ENCODE results near the gene BMF.
"Not testable (repeated sequence)": the region's sequence is repeated elsewhere in the genome, so short reads cannot be mapped to it uniquely, and the experiment has no call there.

BMF gene

DNA sequence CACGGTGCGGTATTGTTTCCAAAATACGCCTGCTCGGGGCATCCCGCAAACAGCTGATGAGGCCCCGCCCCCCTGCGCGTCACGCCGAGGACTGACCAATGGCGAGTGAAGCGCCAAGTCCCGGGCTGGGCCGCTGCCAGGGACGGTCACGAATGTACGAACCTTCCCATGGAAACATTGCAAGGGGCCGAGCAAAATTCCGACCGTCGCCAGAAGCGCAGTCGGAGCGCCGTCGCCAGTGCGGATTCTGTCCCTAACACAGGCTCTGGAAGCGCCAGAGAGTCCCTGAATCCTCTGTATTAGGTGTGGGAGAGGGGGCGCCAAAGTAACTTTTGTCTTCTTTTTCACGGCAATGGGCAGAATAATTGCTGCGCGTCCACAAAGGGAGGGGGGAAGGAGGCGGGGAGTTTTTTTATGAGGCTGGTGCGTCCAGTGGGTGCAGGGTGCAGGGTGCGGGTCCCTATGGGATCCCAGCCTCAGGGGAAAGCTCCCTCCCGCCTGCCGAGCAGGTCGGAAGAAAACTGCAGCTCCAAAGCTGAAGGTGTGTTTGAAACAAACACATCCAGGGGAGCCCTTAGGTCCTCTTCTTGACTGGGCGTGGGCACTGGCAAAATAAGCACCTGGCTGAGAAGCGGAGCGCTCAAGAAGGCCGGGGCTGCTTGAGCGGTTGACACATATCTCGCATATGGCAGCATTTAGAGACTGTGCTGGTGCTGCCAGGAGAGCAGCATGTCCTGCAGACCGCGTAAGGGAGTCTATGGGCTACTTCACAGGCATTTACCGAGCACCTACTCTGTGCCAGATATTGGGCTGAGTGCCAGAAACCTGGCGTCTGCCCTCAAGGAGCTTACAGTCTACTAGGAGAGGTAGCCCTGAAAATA, at the start of gene BMF:
Gene BMF (minus strand): TSS at position 25 of the 881 bp plus-strand sequence. CDS start 2,793 bp downstream, outside the sequence.
- DNase-seq = peak; percentile 85

- no peak for DNase-seq
These were observed 49.2 kb upstream of the BMF start for GRCh38 chr15:40157778-40158447.

DNA sequence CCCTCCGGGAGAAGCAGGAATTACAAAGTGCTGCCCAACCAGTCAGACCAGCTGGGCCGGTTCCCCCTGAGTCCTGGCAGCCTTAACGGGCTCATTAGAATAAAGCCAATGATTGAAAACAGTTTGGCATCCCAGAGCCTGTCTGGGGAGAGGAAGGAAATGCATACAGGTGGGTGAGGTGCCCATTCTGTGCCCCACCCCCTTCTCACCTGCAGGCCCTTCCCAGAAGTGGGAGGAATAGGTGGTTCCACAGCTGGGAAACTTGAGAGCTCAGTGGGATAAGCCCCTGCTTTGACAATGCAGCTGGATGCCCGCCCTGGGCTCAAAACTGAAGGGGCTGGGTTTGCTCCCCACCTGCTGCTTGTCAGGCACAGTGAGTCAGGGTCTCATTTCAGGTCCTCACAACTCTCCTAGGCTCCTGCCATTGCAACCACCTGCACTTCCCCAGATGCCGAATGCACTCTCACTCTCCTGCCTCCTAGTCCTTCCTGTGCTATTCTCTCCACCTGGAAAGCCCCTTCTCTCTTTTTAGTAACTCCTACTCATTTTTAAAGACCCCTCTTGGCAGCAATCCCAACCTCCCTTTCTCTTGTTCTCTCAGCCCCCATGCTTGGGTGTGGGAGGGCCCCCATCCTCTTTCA, 46.7 kb upstream of the BMF start:
- peak; percentile 82 for DNase-seq

GRCh38 chr15:40154821-40155220, 46.1 kb upstream of the BMF start:
- DNase-seq = not testable (repeated sequence)

DNA sequence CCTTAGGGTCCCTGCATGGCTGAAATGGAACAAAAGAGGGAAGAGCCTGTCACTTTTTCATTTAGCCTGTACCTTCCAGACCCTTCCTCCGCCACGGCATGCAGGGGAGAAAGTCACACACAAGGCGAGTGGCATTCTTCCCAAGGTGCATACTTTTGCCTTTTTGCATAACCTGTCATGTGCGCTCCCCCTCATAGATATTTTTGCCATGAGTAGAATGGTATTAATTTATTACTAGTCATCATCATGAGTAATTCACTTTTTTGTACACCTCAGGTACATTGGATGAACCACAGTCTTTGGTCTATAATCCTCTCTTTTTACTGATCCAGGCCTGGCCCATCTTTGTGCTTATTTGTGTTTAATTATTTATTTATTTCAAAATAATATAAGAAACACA, 43.3 kb upstream of the BMF start:
- no peak for DNase-seq

DNA sequence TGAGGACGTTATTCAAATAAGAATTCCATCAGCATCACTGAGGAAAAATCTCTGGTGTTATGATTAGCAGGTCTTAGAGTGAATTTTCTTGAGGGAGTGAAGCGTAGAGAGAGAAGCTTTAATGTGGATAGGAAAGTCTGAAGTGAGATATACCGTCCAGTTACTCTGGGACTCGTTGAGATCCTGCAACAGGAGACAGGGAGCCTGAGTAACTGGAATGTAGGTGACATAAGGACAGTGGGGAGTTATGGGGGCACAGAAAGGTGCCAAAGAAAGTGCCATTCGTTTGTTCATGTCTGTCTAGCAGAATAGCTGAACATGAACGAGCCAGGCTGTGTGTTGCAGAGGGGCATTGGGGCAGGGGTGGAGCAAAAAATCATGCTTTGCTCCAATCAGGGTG, 42.8 kb upstream of the BMF start:
- no peak for DNase-seq

- peak; percentile 53 for DNase-seq
These were observed 41.7 kb upstream of the BMF start for GRCh38 chr15:40150163-40150925.

DNA sequence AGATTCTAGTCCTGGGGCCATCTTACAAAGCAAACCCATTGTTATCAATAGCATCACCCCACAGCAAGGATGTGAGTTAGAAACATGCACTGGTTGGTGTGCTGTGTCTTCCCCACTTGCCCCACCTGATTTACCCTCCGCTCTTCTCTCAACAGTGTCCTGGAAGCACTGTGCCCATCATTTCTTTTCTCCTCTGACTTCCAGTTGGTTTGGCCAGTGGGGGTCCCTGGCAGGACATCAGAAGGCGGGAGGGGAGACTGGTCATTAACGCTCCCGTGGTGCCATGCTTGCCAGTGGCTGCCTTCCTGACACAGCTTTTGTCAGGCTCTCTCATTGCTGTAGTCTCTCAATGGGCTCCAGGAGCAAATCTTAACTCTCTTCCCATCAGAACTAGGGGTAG, 40.7 kb upstream of the BMF start:
- DNase-seq = no peak

DNA sequence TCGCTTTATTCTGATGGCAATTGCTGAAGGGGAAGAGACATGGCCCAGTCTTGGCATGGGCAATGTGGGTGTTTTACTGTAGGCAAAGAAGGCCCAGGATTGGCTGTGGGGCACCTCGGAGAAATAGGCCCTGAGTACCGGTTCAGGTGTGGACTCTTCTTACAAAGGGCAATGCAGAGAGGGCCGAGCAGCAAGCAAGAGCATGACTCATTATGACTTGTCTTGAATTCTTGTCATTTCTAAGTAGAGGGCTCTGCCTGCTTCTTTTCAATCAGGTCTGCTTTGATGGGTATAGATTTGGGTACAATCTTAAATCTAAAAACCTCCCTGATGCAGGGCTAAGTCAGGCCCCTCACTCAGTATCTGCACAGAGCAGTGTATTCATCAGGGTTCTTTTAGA, 37.4 kb upstream of the BMF start:
- DNase-seq = no peak

DNA sequence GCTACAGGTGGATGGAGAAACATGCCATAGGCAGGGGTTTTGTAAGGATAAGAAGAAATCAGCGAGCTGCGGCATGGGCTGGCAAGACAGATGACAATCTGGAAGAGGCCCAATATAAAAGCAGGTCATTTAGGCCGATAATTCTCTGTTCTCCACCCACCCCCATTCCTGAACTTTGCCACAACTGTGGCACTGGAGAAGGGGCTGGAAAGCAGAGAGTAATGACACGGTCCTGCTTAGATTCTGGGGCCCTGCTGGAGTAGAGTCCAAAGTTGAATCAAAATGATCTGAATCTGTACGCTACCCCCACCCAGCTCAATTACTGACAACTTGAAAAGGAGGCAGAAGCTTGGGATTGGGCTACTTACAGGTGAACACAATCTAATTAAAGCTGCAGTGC, 33.7 kb upstream of the BMF start:
- DNase-seq = no peak

GRCh38 chr15:40138201-40138570, 29.5 kb upstream of the BMF start:
- not testable (repeated sequence) for DNase-seq

GRCh38 chr15:40137303-40138200, 28.9 kb upstream of the BMF start:
- no peak for DNase-seq

DNA sequence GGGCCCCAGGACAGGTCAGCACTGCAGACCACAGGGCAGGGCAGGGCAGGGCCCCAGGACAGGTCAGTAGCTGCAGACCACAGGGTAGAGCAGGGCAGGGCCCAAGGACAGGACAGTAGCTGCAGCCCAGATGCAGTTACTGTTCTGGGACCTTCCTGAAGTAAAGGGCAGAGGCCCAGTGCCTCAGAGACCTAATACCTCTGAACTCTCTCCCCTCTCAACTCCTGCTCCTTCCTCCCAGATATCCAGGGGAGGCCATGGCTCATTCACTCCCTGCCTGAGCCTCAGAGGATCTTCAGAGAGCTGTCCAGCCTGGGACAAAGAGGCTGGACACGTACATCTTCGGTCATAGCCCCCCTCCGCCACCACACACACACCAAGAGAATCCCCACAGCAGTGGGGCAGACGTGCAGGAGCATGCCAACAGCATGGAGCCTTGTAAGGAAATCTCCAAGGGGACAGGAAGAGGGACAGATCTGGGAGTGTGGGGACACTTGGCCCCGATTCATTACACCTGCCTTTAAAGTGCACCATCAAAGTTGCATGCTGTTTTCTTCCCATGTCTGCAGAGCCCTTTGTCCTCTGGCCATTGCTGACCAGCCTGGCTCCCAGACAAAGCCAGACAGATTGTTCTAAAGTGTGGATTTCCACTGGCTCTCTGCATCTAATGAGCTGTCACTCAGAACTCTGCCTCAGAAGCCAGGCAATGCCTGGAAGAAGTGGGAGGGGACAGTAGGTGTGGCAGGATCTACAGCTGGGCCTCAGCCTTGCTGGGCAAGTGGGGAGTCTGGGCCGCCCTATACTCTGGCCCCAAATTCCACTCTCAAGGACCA, 28.0 kb upstream of the BMF start:
- no peak for DNase-seq

DNA sequence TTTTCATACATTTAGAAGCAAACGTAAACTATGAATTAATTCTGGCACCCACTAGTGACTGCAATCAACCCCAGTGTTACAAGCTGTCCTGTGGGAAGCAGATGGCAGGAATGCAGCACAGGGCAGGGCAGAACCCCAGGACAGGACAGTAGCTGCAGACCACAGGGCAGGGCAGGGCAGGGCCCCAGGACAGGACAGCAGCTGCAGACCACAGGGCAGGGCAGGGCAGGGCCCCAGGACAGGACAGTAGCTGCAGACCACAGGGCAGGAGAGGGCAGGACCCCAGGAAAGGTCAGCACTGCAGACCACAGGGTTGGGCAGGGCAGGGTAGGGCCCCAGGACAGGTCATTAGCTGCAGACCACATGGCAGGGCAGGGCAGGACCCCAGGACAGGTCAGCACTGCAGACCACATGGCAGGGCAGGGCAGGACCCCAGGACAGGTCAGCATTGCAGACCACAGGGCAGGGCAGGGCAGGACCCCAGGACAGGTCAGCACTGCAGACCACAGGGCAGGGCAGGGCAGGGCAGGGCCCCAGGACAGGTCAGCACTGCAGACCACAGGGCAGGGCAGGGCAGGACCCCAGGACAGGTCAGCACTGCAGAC, 27.3 kb upstream of the BMF start:
- not testable (repeated sequence) for DNase-seq

DNA sequence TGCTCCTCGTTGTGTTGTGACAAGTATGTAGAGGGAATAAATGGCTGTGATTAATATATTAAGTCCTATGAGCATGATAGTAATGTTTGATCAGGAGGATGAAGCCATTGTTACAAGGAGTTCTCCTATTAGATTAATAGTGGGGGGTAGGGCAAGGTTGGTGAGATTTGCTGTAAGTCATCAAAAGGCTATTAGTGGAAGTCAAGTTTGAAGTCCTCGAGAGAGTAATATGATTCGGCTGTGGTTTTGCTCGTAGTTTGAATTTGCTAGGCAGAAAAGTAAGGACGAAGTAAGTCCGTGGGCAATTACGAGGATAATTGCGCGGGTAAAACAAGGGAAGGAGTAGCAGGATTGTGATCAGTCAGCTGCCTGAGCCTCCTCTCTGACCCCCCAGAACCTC, 26.2 kb upstream of the BMF start:
- DNase-seq = no peak

DNA sequence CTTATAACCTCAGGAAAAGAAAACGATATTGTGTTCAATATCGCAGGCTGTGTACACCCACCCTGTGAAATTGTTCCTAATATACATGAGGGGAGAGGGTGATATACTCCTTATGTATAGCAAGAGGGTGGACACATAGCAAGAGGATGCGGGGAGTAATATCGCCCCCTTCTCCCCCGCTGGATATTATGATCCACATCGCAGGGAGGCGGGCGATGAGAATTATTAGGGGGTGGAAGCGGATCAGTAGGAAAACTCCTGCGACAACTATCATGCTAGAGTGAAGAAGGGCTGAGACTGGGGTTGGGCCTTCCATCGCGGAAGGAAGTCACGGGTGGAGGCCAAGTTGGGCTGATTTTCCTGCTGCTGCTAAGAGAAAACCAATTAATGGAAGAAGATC, 24.9 kb upstream of the BMF start:
- DNase-seq = no peak

DNA sequence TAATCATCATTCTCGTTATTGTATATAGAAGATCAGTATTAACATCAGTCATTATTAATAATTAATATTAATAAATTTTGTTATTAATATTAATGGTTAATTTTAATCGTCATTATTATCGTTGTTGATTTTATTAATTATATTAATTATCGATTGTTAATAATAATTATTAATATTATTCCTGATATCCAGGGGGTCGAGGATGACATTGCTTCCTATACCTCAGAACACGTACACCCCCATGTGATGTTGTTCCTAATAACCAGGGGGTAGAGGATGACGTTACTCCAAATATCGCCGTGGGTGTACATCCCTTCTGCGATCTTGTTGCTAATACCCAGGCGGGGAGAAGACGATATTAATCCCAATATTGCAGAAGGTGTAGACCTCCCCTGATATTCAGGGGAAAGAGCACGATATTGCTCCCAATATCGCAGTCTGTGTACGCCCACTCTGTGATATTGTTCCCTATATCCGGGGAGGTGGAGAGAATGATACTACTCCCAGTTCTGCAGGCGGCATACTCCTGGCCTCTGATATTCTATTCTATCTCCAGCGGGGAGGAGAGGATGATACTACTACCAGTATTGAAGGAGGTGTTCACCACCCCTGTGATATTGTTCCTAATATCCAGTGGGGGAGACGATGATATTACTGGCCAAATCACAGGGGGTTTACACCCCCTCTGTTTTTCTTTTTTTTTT, 22.3 kb upstream of the BMF start:
- no peak for DNase-seq

DNA sequence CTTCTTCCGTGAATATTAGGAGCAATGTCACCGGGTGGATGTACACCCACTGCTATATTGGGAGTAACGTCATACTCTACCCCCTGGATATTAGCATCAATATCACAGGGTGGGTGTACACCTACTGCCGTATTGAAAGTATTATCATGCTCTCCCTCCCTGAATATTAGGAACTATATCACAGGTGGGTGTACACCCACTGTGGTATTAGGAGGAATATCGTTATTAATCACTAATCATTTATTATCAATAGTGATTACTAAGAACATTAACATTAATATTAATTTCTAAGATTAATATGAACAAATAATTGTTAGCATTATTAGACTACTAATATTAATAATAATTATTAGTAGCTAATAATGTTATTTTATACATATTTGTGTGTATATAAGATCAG, 21.4 kb upstream of the BMF start:
- DNase-seq = no peak

- no peak for DNase-seq
These were observed 20.3 kb upstream of the BMF start for GRCh38 chr15:40128766-40129660.
